Activated CD8-positive, alpha-beta memory T cell treated with anti-CD3 and anti-CD28 coated beads for 1 hour (primary cell): Measurements from ENCODE around the gene FAM209B.
"Not testable (repeated sequence)": the region's sequence is repeated elsewhere in the genome, so short reads cannot be mapped to it uniquely, and the experiment has no call there.

Source experiments
- DNase-seq, 2 donors: peaks; one replicate each; pipeline ENCODE4 v3.0.0-alpha.2; 2020; ENCODE audit warnings: low read depth in 1 of 2; ENCODE audit errors: extremely low read depth in 1 of 2

FAM209B gene

DNA sequence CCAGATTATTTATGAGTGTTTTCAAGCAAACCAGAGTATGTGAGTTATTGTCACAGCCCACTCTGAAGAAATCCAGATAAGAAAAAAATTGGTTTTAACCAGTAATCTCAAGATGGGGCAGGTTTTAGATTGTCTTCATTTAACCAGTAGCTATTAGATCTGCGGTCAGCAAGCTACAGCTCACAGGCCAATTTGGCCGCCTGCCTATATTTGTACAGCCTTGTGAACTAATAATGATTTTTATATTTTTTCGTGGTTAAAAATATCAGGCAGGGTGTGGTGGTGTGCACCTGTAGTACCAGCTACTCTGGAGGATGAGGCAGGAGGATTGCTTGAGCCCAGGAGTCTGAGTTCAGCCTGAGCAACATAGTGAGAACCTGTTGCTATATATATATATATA lies 5.0 kb downstream of the FAM209B start:
- no peak for DNase-seq

DNA sequence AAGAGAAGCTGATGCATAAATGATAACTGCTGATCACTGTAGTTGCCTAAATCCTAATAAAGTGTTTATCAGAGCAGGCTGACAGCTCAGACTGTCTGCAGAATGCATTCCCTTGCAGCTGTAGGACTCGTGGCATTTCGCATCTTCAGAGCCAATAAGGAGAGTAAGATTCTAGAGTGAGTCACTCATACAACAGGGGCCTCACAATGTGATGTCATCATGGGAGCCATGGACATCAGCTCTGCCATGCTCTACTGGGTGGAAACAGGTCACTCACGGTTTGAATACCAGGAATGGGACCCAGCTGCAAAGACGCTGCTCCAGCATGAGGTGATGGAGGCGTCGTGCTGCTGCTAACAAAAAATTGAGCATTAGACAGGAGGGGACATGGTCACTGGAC lies 7.4 kb downstream of the FAM209B start:
- no peak for DNase-seq

GRCh38 chr20:56542489-56543030 lies 9.5 kb downstream of the FAM209B start:
- no peak for DNase-seq

- DNase-seq, result no peak
Observed at GRCh38 chr20:56551571-56551970, 18.5 kb downstream of the FAM209B start.

DNA sequence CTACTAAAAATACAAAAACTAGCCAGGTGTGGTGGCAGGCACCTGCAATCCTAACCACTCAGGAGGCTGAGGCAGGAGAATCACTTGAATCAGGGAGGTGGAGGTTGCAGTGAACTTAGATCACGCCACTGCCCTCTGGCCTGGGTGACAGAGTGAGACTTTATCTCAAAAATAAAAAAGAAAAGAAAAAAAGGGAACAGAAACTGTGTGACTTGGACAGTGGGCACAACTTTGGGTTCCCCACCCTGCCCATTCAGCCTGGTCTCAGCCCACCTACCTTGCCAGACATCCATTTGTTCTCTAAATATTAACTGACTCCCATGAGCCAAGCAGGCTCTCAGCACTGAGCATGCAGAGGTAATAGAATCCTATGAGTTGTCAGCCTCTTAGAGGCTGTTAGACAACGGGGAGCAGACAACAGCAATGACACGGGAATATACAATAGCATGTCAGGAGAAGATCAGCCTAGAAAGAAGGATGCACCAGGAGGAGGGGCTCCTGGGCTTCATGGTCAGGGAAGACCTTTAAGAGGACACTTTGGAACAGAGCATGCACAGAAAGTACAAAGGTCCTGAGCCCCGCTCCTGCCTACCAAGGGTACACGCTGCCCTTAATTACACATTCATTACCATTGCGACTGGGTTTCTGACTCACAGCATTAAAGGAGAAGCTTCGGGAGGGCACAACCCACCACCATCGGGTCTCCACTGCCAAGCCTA lies 20.0 kb downstream of the FAM209B start:
- no peak for DNase-seq

- no peak for DNase-seq
Observed at GRCh38 chr20:56554869-56555268, 21.8 kb downstream of the FAM209B start.

GRCh38 chr20:56558968-56559367 lies 25.9 kb downstream of the FAM209B start:
- DNase-seq, result no peak

GRCh38 chr20:56564526-56564925 lies 31.5 kb downstream of the FAM209B start:
- DNase-seq, result not testable (repeated sequence)

DNA sequence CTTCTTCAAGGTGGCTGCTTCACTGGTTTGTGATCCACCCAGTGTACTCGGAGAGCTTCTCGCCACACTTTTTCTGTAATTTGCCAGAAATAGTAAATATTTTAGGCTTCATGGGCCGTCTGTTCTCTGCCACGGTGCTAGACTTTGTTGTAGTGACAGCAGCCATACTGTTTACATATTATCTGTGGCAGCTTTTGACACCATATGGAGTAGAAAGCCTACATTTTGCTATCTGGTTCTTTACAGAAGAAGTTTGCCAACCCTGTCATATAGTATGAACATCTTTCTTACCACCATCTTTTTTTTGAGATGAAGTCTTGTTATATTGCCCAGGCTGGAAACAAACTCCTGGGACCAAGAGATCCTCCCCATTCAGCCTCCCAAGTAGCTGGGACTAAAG lies 32.5 kb downstream of the FAM209B start:
- DNase-seq, result no peak

DNA sequence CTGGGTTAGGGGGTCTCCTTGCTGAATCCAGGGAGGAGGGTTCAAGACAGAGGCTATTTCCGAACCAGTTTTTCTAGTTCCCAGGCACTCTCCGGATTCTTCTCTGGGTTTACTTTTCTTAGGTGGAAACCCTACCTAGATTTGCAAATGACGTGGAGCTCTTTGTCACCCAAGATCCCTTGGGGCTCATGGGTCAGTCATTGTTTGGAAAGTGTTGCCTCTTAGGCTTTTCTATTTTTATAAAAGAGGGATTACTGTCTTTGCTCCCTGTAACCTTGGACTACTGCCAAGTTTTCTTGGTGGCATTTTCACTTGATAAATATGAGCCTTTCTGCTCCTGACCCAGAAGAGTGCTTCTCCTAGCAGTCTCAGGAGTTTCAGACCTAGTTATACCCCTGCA lies 33.6 kb downstream of the FAM209B start:
- no peak for DNase-seq

- DNase-seq, result no peak
Observed at GRCh38 chr20:56570832-56571231, 37.8 kb downstream of the FAM209B start.

GRCh38 chr20:56572172-56572571 lies 39.1 kb downstream of the FAM209B start:
- no peak for DNase-seq

DNA sequence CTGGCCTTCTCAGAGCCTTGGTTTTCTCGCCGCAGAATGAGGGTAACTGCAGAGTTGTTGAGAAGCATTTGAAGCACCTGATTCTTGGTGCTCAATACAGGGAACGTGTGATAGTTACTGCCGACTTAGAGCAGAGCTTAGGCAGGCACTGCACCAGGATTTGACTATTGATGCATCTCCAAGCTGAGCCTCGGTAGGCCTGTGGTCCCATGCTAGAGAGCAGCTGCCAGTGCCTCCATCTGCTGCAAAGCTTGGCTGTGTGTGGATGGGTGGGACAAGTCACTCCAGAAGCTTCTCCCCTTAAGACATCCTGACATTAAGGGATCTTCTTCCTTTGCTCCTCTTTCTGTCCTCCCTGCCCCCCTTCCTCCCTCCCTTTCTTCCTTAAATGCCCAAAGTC lies 40.9 kb downstream of the FAM209B start:
- no peak for DNase-seq

GRCh38 chr20:56574531-56575142 lies 41.6 kb downstream of the FAM209B start:
- no peak for DNase-seq

GRCh38 chr20:56575157-56575556 lies 42.1 kb downstream of the FAM209B start:
- DNase-seq, result no peak

GRCh38 chr20:56575961-56576360 lies 42.9 kb downstream of the FAM209B start:
- DNase-seq, result no peak

DNA sequence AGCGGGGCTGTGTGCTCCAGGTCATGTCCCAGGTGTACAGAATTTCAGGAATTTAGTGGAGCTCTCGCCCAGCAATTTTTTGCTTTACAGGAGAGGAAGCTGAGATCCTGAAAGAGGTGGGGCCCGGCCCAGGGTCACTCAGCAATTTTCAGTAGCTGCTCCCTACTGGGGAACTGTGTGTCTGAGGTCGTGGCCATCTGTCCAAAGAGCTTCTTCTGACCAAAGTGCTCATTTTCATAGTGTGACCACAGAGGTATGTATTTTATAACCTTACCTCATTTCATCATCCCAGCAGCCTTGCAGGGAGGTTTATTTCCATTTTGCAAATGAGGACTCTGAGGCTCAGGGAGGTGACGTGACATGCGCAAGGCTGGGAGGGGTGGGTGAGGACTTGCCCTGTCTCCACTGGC lies 46.3 kb downstream of the FAM209B start:
- no peak for DNase-seq

DNA sequence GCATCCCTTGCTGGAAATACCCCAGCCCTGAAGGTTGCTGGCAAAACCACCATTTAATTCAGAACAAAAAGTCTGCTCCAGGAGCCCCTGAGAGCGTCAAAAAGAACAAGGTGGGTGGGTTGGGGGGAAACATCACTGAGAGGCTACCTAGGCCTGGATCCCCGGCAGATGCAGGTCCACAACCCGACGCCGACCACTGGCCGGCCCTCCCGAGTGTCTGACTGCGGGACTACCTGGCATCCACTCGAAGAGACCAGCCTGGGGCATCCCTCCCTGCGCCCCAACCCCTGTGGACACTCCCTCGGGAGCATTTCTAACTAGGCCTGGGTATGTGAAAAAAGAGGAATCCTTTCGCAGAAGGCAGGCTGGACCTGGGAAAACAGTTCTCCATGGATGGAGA lies 47.2 kb downstream of the FAM209B start:
- DNase-seq, result no peak

DNA sequence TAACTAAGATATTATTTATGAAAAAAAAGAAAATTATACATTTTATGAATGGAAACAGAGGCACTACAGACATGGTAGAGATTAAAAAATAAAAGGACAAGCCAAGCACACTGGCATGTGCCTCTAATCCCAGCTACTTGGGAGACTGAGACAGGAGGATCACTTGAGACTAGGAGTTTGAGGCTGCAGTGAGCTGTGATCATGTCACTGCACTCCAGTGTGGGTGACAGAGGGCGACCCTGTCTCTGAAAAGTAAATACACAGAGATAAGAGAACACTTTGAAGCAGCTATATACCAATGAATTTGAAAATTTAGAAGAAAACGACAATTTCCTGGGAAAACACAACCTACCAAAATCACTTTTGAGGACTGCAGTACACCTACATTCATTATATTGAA lies 48.7 kb downstream of the FAM209B start:
- DNase-seq, result no peak

DNA sequence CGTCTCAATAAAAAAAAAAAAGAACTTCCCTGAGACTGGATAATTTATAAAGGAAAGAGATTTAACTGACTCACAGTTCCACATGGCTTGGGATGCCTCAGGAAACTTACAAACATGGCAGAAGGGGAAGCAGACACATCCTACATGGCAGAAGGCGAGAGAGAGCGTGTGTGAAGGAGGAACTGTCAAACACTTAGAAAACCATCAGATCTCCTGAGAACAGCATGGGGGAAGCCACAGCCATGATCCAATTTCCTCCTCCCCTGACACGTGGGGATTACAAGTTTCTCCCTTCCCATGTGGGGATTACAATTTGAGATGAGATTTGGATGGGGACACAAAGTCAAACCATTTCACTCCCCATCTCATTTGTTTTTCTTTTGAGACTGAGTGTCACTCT lies 49.5 kb downstream of the FAM209B start:
- no peak for DNase-seq

DNA sequence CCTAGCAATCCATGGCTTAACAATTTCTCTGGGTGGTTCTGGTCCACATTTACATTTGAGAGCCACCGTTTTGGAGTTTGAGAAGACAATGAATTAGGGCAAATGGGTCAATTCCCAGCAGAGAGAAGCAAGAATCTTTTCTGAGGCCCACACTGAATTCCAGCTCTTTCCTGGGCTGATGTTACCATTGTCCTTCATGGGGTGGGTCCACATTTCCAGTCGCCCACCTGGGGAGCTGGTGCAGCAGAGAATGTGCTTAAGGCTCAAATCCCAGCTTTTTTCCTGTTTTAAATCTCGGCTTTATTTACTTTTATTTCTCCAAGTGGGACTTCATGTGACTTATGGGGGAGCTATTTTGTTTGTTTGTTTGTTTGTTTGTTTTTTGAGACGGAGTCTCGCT lies 51.9 kb downstream of the FAM209B start:
- no peak for DNase-seq
